ENCODE results near the gene TOX3.

Gene TOX3

DNA sequence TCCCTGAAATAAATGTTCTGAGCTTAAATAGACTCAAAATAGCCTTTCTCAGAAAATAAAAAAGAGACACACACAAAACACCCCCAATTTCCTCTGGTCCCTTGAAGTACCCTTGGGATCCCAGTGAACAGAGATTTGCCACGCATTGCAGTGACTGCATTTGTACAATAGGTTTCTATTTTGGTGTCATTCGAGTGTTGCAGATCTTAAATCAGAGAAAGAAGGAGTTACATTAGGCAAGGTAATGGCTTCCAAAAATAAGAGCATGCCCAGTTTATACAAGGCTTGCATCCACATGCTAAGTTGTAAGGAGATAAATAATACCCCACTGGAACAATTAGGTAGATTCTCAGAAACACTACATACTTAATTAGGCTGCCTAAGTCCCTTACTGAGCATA is 2.2 kb downstream of the TOX3 start:
- TF ChIP-seq CEBPB (IDR thresholded peaks at IDR 0.05) (no peak), EGR1 (IDR thresholded peaks at IDR 0.05) (no peak), EP300 (IDR thresholded peaks at IDR 0.05; ENCODE audit: borderline replicate concordance) (no peak), NFIC (IDR thresholded peaks at IDR 0.05) (no peak), ZBTB7A (IDR thresholded peaks at IDR 0.05; ENCODE audit: low read depth) (no peak)
- TF ChIP-seq, protein P1, sequence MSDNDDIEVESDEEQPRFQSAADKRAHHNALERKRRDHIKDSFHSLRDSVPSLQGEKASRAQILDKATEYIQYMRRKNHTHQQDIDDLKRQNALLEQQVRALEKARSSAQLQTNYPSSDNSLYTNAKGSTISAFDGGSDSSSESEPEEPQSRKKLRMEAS (IDR thresholded peaks at IDR 0.05), result no peak
- TF ChIP-seq, protein P2, sequence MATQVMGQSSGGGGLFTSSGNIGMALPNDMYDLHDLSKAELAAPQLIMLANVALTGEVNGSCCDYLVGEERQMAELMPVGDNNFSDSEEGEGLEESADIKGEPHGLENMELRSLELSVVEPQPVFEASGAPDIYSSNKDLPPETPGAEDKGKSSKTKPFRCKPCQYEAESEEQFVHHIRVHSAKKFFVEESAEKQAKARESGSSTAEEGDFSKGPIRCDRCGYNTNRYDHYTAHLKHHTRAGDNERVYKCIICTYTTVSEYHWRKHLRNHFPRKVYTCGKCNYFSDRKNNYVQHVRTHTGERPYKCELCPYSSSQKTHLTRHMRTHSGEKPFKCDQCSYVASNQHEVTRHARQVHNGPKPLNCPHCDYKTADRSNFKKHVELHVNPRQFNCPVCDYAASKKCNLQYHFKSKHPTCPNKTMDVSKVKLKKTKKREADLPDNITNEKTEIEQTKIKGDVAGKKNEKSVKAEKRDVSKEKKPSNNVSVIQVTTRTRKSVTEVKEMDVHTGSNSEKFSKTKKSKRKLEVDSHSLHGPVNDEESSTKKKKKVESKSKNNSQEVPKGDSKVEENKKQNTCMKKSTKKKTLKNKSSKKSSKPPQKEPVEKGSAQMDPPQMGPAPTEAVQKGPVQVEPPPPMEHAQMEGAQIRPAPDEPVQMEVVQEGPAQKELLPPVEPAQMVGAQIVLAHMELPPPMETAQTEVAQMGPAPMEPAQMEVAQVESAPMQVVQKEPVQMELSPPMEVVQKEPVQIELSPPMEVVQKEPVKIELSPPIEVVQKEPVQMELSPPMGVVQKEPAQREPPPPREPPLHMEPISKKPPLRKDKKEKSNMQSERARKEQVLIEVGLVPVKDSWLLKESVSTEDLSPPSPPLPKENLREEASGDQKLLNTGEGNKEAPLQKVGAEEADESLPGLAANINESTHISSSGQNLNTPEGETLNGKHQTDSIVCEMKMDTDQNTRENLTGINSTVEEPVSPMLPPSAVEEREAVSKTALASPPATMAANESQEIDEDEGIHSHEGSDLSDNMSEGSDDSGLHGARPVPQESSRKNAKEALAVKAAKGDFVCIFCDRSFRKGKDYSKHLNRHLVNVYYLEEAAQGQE (IDR thresholded peaks at IDR 0.05; ENCODE audit: low read depth), result no peak

DNA sequence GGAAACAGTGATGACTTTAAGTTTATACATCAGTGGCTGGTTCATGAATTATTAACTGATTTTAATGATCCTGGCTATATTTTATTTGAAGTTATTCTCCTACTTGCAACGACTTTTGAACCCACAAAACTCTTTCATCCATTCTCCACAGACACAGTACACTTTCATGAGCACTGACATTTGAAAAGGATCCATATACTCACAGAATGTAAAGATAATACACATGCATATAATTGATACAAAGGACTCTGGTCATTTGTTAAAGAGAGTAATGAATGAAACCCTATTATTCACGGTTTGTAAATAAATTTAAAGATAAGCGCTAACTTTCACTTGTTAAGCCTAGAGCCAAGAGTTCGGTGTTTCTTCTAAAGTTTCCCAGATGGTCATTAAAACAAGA is 3.3 kb downstream of the TOX3 start:
- no peak for TF ChIP-seq EGR1 (IDR thresholded peaks at IDR 0.05)
- TF ChIP-seq TAF1 (IDR thresholded peaks at IDR 0.05; ENCODE audit: low read depth), result no peak
- TF ChIP-seq, protein P2 (IDR thresholded peaks at IDR 0.05; ENCODE audit: low read depth), result no peak
- TF ChIP-seq, protein P3, sequence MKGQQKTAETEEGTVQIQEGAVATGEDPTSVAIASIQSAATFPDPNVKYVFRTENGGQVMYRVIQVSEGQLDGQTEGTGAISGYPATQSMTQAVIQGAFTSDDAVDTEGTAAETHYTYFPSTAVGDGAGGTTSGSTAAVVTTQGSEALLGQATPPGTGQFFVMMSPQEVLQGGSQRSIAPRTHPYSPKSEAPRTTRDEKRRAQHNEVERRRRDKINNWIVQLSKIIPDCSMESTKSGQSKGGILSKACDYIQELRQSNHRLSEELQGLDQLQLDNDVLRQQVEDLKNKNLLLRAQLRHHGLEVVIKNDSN (IDR thresholded peaks at IDR 0.05), result no peak
- no peak for TF ChIP-seq FOXM1 (IDR thresholded peaks at IDR 0.05; ENCODE audit: borderline replicate concordance, low read depth)
- TF ChIP-seq TEAD4 (IDR thresholded peaks at IDR 0.05), result no peak
- no peak for TF ChIP-seq ZBTB7A (IDR thresholded peaks at IDR 0.05; ENCODE audit: low read depth)
- TF ChIP-seq EP300 (IDR thresholded peaks at IDR 0.05; ENCODE audit: borderline replicate concordance), result no peak
- TF ChIP-seq YY1 (IDR thresholded peaks at IDR 0.05; ENCODE audit: low read depth), result no peak
- no peak for TF ChIP-seq CEBPB (IDR thresholded peaks at IDR 0.05)
- TF ChIP-seq RAD21 (IDR thresholded peaks at IDR 0.05; ENCODE audit: low read depth), result no peak
- no peak for TF ChIP-seq CREB1 (IDR thresholded peaks at IDR 0.05; ENCODE audit: low read depth)
- TF ChIP-seq, protein P1 (IDR thresholded peaks at IDR 0.05), result no peak
- no peak for TF ChIP-seq TCF12 (IDR thresholded peaks at IDR 0.05; ENCODE audit: low read depth)
- TF ChIP-seq NFIC (IDR thresholded peaks at IDR 0.05), result no peak

DNA sequence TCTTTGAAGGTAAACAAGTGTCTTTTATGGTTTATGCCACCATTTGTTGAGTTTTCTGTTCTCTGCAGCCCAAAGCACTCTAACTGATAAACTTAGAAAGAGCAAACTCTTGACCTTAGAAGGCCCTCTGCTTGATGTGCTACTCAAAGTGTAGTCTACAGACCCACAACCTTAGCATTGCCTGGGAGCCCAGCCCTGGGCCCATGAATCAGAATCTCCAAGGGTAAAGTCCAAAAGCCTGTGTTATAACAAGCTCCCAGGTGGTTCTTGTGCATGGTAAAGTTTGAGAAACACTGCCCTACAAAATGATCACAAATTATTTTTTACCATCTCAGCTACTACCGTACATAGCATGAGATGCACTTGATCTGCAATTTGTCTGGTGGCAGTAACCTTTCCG is 6.0 kb downstream of the TOX3 start:
- TF ChIP-seq TAF1 (IDR thresholded peaks at IDR 0.05; ENCODE audit: low read depth), result no peak
- no peak for TF ChIP-seq EGR1 (IDR thresholded peaks at IDR 0.05)
- TF ChIP-seq, protein P1 (IDR thresholded peaks at IDR 0.05), result no peak
- no peak for TF ChIP-seq EP300 (IDR thresholded peaks at IDR 0.05; ENCODE audit: borderline replicate concordance)
- no peak for TF ChIP-seq CREB1 (IDR thresholded peaks at IDR 0.05; ENCODE audit: low read depth)
- TF ChIP-seq, protein P3 (IDR thresholded peaks at IDR 0.05), result no peak
- TF ChIP-seq TEAD4 (IDR thresholded peaks at IDR 0.05), result no peak
- TF ChIP-seq CEBPB (IDR thresholded peaks at IDR 0.05), result no peak
- TF ChIP-seq YY1 (IDR thresholded peaks at IDR 0.05; ENCODE audit: low read depth), result no peak
- TF ChIP-seq FOXM1 (IDR thresholded peaks at IDR 0.05; ENCODE audit: borderline replicate concordance, low read depth), result no peak
- TF ChIP-seq TCF12 (IDR thresholded peaks at IDR 0.05; ENCODE audit: low read depth), result no peak

DNA sequence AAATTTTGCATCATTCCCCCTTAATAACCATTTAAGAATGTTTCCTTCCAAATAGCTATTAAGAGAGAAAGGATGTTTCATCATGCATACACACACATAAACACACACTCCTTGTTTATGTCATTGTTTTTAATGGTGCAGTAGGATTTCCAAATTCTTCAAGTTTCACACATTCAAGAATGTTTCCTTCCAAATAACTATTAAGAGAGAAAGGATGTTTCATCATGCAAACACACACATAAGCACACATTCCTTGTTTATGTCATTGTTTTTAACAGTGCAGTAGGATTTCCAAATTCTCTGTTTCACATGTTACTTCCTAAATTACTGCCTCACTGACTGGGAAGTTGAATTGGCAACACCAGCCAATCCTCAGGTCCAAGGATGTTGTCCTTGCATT is 7.8 kb downstream of the TOX3 start:
- no peak for TF ChIP-seq FOXM1 (IDR thresholded peaks at IDR 0.05; ENCODE audit: borderline replicate concordance, low read depth)

DNA sequence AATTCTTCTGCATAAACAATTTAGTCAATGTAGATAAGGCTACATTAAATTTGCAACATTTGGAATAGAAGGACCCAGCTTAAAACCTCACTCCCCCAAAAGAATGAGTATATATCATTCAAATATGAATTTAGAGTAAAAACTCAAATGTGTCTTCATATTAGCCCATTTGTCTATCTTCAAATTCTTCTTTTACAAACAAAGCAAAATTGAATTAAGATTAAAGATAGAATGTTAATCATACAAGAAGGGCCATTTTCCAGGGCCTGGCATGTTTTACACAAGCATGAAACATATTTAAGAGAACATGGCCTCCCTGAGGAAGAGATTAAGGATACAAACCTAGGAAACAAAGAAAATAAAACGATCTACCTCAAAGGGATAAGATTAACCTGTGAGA is 8.4 kb downstream of the TOX3 start:
- TF ChIP-seq, protein P2 (IDR thresholded peaks at IDR 0.05; ENCODE audit: low read depth), result no peak
- TF ChIP-seq NFIC (IDR thresholded peaks at IDR 0.05) (no peak), CEBPB (IDR thresholded peaks at IDR 0.05) (no peak), YY1 (IDR thresholded peaks at IDR 0.05; ENCODE audit: low read depth) (no peak), TAF1 (IDR thresholded peaks at IDR 0.05; ENCODE audit: low read depth) (no peak), TEAD4 (IDR thresholded peaks at IDR 0.05) (no peak), CREB1 (IDR thresholded peaks at IDR 0.05; ENCODE audit: low read depth) (no peak), ZBTB7A (IDR thresholded peaks at IDR 0.05; ENCODE audit: low read depth) (no peak), RAD21 (IDR thresholded peaks at IDR 0.05; ENCODE audit: low read depth) (no peak), FOXM1 (IDR thresholded peaks at IDR 0.05; ENCODE audit: borderline replicate concordance, low read depth) (no peak), TCF12 (IDR thresholded peaks at IDR 0.05; ENCODE audit: low read depth) (no peak), EP300 (IDR thresholded peaks at IDR 0.05; ENCODE audit: borderline replicate concordance) (no peak), EGR1 (IDR thresholded peaks at IDR 0.05) (no peak)
- TF ChIP-seq, protein P1 (IDR thresholded peaks at IDR 0.05), result no peak
- TF ChIP-seq, protein P3 (IDR thresholded peaks at IDR 0.05), result no peak

All from Ishikawa (cell line).